Globus pallidus (tissue), 1 donor: ENCODE data around the gene REM2.
"Not testable (repeated sequence)": the region's sequence is repeated elsewhere in the genome, so short reads cannot be mapped to it uniquely, and the experiment has no call there.

Source experiments
- DNase-seq: peaks from one replicate; pipeline ENCODE4 v3.0.0-alpha.2; 2015; ENCODE audit warnings: low spot score

REM2 gene

DNA sequence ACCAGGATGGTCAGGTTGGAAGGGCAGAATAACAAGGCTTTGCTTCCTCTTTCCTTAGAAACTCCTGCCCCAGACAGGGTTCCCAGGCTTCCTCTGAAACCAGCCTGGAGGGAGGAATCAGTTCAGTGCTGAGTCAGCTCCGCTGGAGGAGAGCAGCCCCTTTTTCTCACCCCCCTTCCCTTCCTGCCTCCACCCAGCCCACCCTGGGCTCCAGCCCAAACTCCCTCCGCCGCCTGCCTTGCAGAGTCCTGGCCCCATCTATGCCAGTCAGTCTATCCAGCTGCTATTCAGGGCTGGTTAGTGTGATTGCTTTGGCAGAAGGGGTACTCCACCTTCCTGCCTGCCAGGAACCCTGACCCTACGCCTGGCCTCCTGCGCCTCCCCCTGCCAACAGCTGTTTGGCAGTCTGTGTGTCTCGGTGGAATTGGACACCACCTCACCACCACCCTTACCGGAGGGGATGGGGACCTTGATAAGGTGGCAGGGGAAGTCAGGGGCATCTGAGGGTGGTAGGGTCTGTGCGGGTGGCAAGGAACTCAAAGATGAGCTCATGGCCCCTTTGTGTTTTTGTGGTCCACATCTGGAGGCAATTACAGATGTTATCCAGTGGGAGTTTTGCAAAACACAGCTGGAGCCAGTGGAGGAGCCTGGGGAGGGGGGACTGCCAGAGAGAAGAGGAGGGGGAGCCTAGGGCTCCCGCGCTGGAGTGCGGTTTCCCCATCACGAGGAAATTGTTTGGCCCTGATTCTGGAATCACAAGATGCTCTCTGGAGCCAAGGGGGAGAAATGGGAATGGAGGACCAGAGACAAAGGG is 34.5 kb upstream of the REM2 start:
- peak; percentile 40 for DNase-seq

DNA sequence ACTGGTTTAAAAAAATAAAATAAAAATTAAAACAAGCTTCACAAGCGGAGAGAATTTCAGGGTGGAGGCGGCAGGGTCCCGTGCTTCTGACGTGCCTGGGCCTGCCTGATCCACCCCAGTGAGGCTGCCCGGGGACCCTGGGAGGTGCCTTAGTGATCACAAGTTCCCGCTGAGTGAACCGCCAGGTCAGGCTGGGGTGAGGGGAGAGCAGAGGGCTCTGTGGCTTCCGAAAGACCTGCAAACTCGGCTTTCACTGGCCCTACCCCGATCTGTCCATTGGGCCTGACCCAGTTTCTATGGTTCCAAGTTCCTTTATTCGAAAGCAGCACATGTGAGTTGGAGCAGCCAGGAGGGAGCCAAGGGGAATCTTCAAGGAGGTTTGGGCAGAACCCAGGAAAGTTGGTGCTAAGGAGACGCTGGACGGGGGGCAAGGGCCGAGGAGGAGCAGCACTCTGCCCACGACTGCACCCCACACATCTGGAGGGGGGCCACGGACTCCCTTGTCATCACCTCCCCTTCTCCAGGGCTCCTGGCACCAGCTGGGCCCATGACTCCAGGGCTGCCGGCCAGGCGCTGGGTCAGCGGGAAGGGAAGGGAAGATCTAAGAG is 33.7 kb upstream of the REM2 start:
- DNase-seq, result peak; percentile 50

DNA sequence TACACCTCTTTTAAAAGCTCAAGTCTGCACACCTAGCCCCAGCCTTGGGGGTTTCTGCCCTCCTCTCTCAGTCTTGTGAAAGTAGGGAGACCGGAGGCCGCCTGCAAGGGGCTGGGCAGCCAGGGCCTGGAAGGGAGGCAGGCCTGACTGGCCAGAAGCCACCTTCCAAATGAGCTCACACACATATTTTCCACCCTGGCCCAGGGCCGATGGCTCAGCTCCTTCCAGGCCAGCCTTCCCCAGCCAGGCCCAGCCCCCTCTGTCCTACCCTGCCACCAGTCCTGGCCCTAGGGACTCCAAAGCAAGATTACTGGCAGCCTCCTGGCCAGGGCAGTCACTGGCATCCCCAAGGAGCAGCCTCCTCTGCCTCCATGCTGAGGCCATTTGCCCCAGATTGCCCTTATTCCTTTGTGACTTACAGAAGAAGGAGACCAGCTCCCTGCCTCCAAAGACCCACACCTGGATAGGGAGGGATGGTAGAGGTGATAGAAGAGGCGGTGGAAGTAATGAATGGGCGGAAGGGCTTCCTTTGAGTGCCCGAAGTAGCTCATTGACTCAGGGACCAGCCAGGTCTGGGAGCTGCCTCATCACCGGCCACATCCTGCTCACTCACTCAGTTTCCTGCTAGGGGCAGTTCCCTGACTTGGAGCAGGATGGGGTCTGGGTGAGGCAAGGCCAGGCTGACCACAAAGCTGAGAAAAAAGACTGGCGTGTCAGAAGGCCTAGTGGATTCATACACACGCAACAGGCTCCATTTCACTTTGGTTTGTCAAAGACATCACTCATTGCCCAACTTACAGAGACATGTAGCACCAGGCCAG is 31.9 kb upstream of the REM2 start:
- peak; percentile 66 for DNase-seq

DNA sequence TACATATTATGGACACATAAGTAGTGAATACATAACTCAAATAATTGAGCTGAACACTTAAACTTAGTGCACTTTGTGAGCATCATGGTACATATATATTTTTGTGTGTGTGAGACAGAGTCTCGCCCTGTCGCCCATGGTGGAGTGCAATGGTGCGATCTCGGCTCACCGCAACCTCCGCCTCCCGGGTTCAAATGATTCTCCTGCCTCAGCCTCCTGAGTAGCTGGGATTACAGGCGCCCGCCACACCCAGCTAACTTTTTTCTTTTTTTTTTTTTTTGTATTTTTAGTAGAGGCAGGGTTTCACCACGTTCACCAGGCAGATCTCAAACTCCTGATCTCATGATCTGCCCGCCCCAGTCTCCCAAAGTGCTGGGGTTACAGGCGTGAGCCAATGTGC is 30.8 kb upstream of the REM2 start:
- not testable (repeated sequence) for DNase-seq

DNA sequence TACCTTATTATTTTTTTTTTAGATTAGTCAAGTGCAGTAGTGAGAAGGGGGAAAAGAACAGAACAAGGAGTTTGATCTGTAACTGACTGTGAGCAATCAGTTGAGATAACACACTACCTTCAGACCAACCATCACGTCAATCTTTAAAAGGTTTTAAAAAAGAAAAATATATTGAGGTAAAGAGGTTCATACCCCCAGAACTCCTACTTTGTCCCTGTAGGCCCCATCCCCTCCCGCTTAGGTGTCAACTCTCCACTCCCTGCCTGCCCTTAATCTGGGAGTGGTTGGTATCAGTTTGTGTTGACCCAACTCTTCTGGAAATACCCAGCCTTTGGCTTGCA is 30.5 kb upstream of the REM2 start:
- no peak for DNase-seq

DNA sequence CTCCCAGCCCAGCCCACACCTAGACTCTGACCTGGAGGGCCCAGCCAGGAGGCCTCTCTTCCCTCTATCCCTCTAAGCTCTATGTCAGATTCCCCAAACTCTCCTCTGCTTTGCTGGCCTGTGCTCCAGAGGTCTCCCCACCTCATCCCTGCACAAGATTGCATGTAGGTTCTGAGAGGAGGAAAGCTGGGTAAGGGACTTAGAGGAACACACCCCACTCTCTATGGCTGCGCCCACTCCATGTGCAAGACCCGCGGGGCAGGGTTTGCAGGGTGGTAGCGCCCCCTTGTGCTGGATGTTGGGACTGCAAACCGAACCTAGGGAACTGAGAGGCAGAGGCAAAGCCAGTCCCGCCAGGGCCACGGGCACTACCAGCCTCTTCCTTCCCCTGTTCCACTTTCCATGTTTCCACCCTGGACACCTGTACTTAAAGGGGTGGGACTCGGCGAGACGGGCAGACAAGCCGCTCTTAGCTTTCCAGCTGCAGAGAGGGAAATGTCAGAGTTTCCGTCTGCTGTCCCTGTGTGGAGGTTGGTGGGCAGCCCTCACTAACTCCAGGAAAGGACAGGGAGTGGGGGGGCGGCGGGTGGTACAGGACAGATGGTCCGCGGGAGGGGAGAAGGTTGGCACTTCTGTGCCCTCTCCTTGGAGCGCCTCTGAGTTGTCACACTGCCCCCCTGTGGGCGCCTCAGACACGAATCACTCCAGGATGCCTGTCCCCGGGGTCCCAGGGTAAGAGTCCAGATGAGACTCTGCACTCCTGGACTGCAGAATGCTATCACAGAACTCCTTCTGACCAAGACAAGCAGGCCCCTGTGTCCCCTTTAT is 29.9 kb upstream of the REM2 start:
- DNase-seq, result peak; percentile 79

DNA sequence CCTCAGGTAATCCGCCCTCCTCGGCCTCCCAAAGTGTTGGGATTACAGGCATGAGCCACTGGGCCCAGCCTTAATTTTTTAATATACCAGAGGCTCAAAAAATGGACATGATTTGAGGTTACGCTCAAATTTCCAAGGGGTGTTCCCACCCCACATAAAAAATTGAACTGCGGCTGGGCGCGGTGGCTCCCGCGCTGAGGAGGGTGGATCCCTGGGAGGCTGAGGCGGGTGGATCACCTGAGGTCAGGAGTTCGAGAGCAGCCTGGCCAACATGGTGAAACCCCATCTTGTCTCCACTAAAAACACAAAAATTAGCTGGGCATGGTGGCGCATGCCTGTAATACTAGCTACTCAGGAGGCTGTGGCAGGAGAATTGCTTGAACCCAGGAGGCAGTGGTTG is 28.7 kb upstream of the REM2 start:
- not testable (repeated sequence) for DNase-seq

DNA sequence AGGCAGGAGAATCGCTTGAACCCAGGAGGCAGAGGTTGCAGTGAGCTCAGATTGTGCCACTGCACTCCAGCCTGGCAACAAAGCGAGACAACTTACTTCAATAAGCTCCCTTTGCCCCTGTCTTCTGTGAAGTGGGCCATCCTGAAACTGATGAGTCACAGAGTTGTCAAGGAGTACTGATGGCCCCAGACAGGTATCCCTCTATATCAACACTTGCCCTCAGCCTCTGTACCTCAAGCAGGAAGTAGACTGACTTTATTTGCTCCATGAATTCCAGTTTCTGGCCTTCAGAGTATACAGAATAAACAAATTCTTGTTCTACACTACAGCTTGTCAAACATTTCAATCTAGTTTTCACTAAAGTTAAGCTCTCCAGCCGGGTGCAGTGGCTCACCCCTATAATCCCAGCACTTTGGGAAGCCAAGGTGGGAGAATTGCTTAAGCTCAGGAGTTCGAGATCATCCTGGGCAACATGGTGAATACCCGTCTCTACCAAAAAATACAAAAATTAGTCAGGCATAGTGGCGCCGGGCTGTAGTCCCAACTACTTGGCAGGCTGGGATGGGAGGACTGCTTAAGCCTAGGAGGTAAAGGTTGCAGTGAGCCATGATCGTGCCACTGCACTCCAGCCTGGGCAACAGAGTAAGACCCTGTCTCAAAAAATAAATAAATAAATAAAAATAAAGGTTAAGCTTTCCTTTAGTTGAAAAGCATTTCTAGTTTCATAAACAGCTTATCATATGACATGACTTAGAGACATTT is 27.9 kb upstream of the REM2 start:
- no peak for DNase-seq

DNA sequence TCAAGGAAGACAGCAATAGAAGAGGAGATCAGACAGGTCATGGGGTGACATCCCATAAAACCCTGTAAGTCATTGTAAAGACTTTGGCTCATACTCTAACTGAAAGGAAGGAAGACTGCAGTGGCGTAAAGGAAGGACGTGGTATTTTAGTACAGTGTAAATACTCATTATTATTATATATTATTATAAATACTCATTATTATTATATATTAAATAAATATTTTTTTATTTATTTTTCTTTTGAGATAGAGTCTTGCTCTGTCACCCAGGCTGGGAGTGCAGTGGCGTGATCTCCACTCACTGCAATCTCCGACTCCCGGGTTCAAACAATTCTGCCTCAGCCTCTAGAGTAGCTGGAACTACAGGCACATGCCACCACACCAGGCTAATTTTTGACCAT is 26.6 kb upstream of the REM2 start:
- DNase-seq, result no peak

DNA sequence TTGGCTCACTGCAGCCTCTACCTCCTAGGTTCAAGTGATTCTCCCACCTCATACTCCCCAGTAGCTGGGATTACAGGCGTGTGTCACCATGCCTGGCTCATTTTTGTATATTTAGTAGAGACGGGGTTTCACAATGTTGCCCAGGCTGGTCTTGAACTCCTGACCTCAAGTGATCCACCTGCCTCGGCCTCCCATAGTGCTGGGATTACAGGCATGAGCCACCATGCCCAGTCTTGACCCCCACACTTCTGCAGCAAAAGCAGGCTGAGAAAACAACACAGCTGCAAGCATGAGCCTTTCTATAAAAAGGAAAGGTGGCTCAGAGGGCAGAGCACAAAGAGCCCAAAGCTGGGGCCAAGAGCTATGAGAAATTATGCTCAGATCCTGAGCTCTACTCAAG is 22.6 kb upstream of the REM2 start:
- DNase-seq, result not testable (repeated sequence)

DNA sequence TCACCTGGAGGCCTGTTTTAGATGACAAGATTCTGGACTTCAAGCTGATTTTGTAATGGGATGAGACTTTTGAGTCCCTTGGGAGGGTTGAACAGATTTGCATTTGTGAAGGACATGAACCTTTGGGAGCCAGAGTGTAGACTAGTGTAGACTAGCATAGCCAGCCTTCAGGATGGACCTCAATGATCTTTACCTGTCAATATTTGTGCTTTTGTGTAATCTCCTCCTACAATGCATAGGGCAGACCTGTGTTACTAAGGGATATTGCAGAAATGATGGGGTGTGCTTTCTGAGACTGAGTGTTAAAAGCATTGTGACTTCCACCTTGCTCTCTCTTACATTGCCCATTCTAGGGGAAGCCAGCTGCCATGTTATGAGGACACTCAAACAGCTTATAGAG is 21.4 kb upstream of the REM2 start:
- DNase-seq, result no peak

DNA sequence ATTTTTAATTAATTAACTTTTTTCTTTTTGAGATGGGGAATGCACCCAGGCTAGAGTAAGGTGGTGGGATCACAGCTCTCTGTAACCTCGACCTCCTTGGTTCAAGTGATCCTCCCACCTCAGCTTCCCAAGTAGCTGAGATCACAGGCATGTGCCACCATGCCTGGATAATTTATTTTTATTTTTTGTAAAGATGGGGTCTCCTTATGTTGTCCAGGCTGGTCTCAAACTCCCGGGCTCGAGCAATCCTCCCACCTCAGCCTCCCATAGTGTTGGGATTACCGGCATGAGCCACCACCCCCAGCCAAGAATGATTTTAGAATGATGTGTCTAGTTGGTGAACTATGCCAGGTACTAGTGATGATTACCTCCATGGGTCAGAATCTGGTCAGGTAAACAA is 18.0 kb upstream of the REM2 start:
- DNase-seq, result no peak

DNA sequence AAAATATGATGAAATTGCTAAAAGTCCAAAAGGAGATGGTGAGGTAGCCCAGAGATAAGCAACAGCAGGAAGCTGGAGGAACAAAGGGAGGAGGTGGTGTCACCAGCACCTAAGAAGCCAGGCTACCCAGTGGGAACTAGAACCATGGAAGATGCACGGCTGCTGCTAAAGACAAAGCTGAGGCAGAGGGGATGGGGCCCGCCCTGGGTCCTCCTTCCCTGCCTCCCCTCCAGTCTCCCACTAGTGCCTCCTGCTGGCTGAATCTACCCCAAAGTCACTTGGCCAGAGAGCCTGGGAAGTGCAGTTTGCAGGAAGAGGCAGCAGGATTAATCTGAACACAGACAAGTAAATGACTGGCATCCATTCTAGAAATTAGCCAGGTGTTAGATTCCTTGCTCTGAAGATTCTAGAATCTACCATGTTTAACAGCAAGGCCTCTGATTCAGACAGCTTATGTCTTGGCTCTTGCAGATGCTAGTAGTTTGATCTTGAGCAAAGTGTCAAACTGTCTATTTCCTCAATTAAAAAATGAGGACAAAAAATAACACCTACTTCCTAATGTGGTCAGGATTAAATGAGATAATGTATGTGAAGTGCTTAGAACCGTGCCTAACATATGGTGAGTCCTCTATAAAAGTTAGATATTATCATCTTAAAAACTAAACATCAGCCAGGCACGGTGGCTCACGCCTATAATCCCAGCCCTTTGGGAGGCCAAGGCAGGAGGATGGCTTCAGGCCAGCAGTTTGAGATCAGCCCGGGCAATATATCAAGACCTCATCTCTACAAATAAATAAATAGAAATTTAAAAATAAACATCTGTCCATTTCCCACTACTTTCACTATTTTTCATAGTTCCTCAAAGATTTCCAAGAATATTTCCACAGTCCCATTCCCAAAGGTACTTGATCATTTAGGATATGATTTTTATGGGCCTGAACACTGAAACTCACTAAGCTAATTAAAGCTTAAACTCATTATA is 17.3 kb upstream of the REM2 start:
- DNase-seq, result no peak

DNA sequence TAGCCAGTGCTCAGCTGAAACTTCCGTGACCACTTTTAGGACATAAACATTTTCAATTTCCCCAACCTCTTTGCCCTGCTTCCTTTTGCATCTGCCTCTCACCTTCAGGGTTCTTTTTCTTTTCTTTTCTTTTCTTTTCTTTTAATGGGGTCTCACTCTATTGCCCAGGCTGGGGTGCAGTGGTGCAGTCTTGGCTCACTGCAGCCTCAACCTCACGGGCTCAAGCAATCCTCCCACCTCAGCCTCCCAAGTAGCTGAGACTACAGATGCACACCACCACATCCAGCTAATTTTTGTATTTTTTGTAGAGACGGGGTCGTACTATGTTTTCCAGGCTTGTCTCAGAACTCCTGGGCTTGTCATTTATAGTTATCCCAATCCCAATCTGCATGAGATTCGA is 16.1 kb upstream of the REM2 start:
- no peak for DNase-seq

DNA sequence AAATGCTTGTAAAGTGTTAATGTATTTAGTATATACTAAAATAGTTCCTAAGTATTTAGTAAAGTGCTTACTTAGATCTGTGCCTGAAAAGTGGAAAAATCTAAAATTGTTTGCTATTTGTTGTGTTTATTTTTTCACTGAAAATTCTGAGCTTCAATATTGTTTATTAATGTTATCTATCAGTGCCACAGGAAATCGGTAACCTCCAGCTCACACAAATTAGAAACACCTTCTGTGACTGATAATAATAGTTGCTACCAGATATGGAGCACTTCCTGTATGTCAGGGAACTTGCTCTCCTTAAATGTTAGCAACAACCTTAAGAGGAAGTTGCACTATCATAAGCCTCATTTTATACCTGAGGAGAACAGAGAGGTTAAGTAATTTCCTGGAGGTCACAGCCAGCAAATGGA is 12.2 kb upstream of the REM2 start:
- DNase-seq, result no peak

DNA sequence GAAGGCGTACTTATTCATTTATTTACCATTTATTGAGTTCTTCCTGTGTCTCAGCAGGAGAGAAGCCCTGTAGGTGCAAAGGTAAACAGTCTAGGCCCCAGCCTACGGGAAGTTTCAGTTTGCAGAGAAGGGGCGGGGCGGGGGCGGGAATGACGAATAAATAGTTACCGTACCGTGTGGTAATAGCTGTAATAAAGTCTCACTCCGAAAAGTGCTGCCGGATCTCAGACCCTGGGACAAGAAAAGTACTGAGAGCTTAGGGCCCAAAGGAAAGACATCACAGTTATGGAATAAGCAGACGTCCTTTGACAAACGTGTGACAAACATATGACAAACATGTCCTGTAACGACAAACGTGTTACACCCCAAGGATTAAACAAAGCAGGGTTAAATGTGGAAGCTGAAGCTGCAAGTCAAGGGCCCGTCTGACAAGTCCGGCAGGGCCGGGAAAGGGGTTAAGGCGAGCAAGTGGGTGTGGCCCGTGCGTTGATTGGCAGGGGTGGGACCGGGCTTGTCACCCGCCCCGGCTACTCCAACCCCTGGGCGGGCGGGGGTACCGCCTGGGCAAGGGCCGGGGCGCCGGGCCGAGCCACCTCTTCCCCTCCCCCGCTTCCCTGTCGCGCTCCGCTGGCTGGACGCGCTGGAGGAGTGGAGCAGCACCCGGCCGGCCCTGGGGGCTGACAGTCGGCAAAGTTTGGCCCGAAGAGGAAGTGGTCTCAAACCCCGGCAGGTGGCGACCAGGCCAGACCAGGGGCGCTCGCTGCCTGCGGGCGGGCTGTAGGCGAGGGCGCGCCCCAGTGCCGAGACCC is 11.6 kb upstream of the REM2 start, which contains the start of gene LRP10:
LRP10 (plus strand) TSS at position 517 of the 809 bp plus-strand sequence. CDS start 564 bp downstream, outside the sequence.
- peak; percentile 93 for DNase-seq

DNA sequence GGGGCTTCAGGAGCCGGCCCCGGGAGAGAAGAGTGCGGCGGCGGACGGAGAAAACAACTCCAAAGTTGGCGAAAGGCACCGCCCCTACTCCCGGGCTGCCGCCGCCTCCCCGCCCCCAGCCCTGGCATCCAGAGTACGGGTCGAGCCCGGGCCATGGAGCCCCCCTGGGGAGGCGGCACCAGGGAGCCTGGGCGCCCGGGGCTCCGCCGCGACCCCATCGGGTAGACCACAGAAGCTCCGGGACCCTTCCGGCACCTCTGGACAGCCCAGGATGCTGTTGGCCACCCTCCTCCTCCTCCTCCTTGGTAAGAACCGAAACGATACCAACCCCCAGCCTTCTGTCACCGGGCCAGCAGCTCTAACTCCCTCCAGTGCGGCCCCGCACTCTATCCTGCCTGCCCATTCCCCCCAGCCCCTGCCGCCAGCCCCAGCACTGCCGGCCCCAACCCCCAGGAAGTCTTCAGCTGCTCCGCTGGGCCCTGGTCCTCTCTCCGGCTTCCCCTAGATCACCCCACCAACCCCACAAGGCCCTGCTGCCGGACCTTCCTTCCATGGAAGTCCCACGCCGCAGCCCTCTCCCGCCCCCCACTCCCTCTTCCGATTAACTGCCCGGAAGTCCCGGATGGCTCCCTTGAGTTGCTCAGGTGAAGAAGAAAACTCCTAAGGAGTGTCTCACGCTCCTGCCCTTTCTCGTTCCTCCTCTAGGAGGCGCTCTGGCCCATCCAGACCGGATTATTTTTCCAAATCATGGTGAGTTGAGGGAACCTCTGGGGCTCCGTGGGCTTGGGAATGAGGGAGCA is 10.8 kb upstream of the REM2 start:
- DNase-seq, result peak; percentile 75

DNA sequence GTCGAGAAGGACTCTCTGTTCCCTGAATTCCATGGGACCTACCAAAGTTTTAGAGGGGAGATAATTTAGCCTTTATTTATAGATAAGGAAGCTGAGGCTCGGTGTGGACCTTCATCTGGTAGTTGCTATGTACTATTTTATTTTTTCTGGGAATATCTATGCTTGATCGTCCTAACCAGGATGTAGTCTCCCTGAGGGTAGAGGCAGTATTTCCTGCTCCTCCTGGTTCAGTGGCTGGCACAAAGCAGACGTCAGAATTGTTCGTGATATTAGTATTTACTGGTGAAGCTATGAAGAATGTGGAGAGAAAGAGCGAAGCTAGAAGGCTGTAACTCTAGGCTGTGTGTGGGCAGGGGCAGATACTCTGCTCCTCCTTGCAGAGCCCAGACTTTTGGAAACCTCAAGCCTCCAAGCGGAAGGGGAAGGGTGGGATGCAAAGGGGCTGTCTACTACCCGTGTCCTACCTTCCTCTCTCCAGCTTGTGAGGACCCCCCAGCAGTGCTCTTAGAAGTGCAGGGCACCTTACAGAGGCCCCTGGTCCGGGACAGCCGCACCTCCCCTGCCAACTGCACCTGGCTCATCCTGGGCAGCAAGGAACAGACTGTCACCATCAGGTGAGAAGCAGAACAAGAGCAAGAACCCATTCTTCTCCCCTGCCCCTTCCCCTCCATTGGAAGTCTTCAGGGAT is 10.0 kb upstream of the REM2 start:
- no peak for DNase-seq
